Mucosa of rectum (tissue), 2 donors: Measurements from ENCODE around the gene COPS4.
"Not testable (repeated sequence)": the region's sequence is repeated elsewhere in the genome, so short reads cannot be mapped to it uniquely, and the experiment has no call there.

Experiments used
- H3K27ac ChIP-seq, 2 donors: one replicate each; pipeline ENCODE4 v1.7.0; 2013; ENCODE audit warnings: inconsistent platforms in 2 of 2, low read depth in 2 of 2, low read length in 2 of 2
- H3K27me3 ChIP-seq, 2 donors: one replicate each; pipeline ENCODE4 v1.7.0; 2013; ENCODE audit warnings: low read length in 2 of 2; ENCODE audit not compliant: control insufficient read depth in 2 of 2, insufficient read depth in 2 of 2
- H3K36me3 ChIP-seq, 2 donors: one replicate each; pipeline ENCODE4 v1.7.0; 2013; ENCODE audit warnings: low read length in 2 of 2; ENCODE audit not compliant: control insufficient read depth in 2 of 2, insufficient read depth in 2 of 2
- H3K4me1 ChIP-seq, 2 donors: one replicate each; pipeline ENCODE4 v1.7.0; 2013; ENCODE audit warnings: low read length in 2 of 2, mild to moderate bottlenecking in 1 of 2; ENCODE audit not compliant: control insufficient read depth in 2 of 2, insufficient read depth in 2 of 2
- H3K4me3 ChIP-seq, 2 donors: one replicate each; pipeline ENCODE4 v1.7.0; 2013; ENCODE audit warnings: low read length in 2 of 2
- H3K9ac ChIP-seq, 2 donors: one replicate each; pipeline ENCODE4 v1.7.0; 2013; ENCODE audit warnings: low read length in 2 of 2, low read depth in 1 of 2, mild to moderate bottlenecking in 1 of 2
- H3K9me3 ChIP-seq, 2 donors: one replicate each; pipeline ENCODE4 v1.7.0; 2013; ENCODE audit warnings: low read length in 2 of 2; ENCODE audit not compliant: control insufficient read depth in 2 of 2
- donor health status: healthy.
- donor health status: Normal muscosa, but diverticular disease.

COPS4 gene

GRCh38 chr4:83034630-83035494 is at the start of gene COPS4:
TSS of gene COPS4 (plus strand) at chr4:83035183. CDS start at chr4:83035225, 42 bp downstream.
- Histone ChIP-seq H3K4me1 (peaks cover 3 to 6% of the 10 kb centered on the region in 2 donors), H3K27ac (peak within 1 kb of the TSS; percentile 88 to 90), H3K27me3 (no peaks in the 10 kb centered on the region), H3K9ac (peak within 1 kb of the TSS; percentile 75 to 85), H3K9me3 (no peaks in the 10 kb centered on the region), H3K4me3 (peak within 1 kb of the TSS; percentile 83 to 96), H3K36me3 (no peaks in the 10 kb centered on the region)

GRCh38 chr4:82987519-82987918 is 47.5 kb upstream of the COPS4 start:
- not testable (repeated sequence) for H3K4me1 ChIP-seq, H3K9ac ChIP-seq, H3K9me3 ChIP-seq, H3K27ac ChIP-seq, H3K36me3 ChIP-seq, H3K27me3 ChIP-seq, H3K4me3 ChIP-seq

DNA sequence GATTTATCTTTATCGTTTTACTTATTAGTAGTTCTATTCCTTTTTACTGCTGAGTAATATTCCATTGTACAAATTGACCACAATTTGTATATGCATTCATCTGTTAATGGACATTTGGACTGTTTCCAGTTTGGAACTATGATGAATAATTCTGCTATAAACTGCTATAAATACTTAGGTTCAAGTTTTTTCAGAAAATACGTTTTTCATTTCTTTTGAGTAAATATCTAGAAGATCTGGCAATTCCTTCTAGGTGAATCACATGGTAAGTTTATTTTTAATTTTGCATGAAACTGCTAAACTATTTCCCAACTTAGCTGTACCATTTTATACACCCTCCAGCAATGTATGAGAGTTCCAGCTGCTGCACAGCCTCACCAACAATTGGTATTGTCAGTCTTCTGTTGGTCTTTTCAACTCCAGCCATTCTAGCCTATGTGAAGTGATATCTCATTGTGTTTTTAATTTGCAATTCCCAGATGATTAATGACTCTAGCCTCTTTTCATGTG is 46.6 kb upstream of the COPS4 start:
- Histone ChIP-seq H3K36me3 (peaks cover 0 to 5% of the 10 kb centered on the region in 2 donors), H3K27ac (no peak overlapping the region), H3K9me3 (no peaks in the 10 kb centered on the region), H3K4me3 (no peak overlapping the region), H3K9ac (no peak overlapping the region), H3K27me3 (no peaks in the 10 kb centered on the region), H3K4me1 (peaks cover 0 to 7% of the 10 kb centered on the region in 2 donors)

DNA sequence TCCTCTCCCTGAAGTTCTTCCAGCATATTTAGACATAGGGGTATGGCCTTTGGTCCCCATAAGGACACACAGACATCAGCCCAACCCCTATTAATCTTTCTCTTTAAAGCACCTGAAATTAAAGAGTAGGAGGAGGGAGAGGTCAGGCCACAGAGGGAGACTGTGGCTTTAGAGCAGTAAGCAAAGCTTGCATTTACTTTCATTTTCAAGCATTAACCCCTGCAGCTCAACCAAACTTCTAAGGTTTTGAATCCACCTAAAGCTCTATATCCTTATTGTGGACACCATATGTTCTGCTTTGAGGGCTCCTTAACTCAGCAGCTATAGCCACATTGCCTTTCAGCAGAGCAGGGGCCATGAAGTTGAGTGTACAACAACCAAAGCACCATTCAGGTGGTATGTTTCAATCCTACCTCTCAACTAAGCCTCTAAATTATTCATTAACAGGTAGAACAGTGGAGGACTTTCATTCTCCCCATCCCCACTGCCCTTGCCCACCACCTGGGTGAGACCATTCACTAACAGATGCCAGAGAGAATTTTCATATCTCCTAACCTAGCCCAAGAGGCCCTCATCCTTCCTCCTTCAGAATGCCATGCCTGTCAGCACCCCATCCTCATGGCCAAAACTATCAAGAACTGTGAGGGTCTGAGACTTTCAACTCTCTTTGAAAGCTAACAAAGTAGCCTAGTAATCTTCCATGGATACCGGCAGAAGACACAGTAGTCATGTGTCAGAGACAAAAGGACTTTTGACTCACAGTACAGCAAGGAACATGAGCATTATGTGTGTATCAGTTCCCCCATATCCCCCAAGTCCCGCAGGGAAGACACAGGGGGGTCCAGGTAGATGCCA is 45.2 kb upstream of the COPS4 start:
- no peak overlapping the region for H3K9ac ChIP-seq
- no peaks in the 10 kb centered on the region for H3K36me3 ChIP-seq
- no peak overlapping the region for H3K27ac ChIP-seq

GRCh38 chr4:82994834-82995233 is 40.1 kb upstream of the COPS4 start:
- Histone ChIP-seq H3K9me3 (no peaks in the 10 kb centered on the region), H3K4me1 (peaks cover 0 to 8% of the 10 kb centered on the region in 2 donors), H3K27ac (no peak overlapping the region), H3K36me3 (no peaks in the 10 kb centered on the region), H3K27me3 (no peaks in the 10 kb centered on the region), H3K9ac (no peak overlapping the region), H3K4me3 (no peak overlapping the region)

More for the DNA sequence above, 45.2 kb upstream of the COPS4 start:
- Histone ChIP-seq H3K4me1 (peaks cover 0 to 9% of the 10 kb centered on the region in 2 donors), H3K4me3 (peak overlapping the region; percentile 27 to 41), H3K27me3 (no peaks in the 10 kb centered on the region), H3K9me3 (no peaks in the 10 kb centered on the region)

GRCh38 chr4:82998898-82999297 is 36.1 kb upstream of the COPS4 start:
- Histone ChIP-seq H3K9ac (no peak overlapping the region), H3K4me3 (no peak overlapping the region), H3K27ac (no peak overlapping the region), H3K4me1 (peaks cover 0 to 3% of the 10 kb centered on the region in 2 donors), H3K9me3 (no peaks in the 10 kb centered on the region), H3K27me3 (no peaks in the 10 kb centered on the region), H3K36me3 (no peaks in the 10 kb centered on the region)

DNA sequence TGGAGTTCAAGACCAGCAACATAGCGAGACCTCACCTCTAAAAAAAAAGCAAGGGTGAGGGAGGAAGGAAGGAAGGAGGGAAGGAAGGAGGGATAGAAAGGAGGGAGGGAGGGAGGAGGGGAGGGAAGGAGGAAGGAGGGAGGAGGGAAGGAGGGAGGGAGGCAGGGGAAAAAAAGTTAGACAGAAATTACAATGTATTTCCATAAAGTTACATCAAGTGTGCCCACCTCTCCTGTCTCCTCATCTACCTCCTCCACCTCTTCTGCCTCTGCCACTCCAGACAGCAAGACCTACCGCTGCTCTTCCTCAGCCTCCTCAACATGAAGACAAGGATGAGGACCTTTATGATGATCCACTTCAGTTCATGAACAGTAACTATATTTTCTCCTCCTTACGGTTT is 32.7 kb upstream of the COPS4 start:
- Histone ChIP-seq H3K4me1 (no peaks in the 10 kb centered on the region), H3K4me3 (no peak overlapping the region), H3K9me3 (no peaks in the 10 kb centered on the region), H3K9ac (no peak overlapping the region), H3K27me3 (no peaks in the 10 kb centered on the region), H3K36me3 (no peaks in the 10 kb centered on the region), H3K27ac (no peak overlapping the region)

- not testable (repeated sequence) for H3K9me3 ChIP-seq, H3K27ac ChIP-seq, H3K4me3 ChIP-seq, H3K27me3 ChIP-seq, H3K9ac ChIP-seq, H3K4me1 ChIP-seq, H3K36me3 ChIP-seq
Measured at GRCh38 chr4:83003044-83003791, 31.8 kb upstream of the COPS4 start.

DNA sequence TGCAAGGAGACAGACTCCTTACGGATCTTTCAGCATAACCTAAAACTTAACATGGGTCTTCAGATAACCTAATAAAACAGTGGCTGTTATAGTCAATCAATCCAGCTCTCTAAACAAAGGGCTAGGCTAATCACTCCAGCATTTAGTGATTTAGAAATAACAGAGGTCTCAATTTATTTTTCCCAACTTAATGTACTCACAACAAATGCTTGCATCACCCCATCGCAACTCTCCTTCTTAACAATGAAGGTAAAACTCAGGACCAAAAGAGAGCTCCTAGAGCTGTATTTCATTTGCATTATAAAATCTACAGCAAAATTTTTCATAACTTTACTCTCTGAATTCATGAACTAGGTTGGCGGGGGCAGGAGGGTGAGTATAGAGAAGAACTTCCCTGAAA is 25.5 kb upstream of the COPS4 start:
- Histone ChIP-seq H3K4me3 (peak overlapping the region; percentile 76 to 84), H3K9ac (peak overlapping the region; percentile 79 to 84), H3K36me3 (no peaks in the 10 kb centered on the region), H3K4me1 (peaks cover 22 to 24% of the 10 kb centered on the region in 2 donors), H3K27ac (no peak overlapping the region), H3K27me3 (no peaks in the 10 kb centered on the region), H3K9me3 (no peaks in the 10 kb centered on the region)
